GM18858 (cell line): ENCODE measurements around the gene COX20.

Source experiments
- ATAC-seq: cut with Tn5 transposase; IDR thresholded peaks from one replicate; pipeline ENCODE4 v1.9.1; 2021; ENCODE audit not compliant: unreplicated experiment

The COX20 gene

DNA sequence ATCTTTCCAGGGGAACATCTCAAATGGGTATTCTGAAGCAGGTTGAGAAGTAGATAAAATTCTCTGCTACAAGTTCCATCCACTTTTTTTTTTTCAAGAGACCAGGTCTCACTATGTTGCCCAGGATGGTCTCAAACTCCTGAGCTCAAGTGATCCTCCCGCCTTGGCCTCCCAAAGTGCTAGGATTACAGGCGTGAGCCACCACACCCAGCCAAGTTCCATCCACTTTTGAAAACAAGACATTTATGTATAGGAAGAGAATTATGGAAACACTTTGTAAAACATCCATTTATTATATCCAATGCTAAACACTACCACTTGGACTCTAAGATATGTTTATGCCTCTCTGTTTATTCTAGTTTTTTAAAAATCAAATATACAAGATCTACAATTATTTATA lies 15.4 kb downstream of the COX20 start:
- ATAC-seq: no peak

DNA sequence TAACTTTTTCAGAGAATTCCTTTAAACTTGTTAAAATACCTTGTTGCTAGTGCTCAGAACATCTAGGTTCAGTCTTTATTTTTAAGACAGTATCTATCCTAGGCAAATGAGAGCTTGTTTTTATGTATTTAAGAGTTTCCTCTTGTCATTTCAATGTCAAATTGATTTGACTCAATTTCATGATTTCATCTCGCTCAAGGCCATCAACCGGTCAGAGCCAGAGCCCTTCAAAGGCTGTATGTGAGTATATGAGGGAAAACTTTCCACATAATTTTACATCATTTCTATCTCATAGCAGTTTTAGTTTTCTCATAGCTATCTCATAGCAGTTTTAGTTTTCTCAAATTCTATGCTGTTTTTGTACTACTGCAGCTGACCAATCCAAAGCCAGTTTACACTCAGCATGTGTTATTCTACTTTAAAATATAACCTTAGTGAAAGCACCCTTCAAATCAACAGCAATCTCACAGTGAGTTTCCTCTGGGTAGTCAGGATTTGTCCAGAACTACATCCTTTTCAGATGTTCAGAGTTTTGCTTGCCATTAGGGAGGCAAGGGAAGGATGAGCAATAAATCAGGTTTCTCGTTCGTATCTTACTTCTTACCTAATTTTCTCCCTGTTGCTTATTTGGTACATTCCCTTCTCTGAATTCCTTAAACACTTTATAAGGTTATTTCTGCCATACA lies 16.2 kb downstream of the COX20 start:
- no peak for ATAC-seq

DNA sequence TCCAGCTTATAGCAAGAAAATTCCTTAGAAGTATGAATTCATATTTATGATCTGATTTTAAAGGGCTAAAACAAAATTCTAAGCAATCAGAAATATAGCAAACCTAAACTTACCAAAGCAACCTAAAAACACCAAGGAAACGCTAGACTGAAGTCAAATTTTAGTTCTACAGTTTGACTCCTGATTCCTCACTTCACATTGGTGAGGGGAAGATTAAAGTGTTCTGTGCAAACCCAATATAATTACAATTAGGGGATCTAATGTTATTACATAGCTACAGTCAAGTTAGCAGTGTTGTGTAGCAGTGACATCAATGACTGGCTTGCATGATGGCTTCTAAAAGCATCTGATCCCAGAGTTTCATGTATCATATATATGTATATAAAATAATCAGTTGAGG lies 17.2 kb downstream of the COX20 start:
- no peak for ATAC-seq

DNA sequence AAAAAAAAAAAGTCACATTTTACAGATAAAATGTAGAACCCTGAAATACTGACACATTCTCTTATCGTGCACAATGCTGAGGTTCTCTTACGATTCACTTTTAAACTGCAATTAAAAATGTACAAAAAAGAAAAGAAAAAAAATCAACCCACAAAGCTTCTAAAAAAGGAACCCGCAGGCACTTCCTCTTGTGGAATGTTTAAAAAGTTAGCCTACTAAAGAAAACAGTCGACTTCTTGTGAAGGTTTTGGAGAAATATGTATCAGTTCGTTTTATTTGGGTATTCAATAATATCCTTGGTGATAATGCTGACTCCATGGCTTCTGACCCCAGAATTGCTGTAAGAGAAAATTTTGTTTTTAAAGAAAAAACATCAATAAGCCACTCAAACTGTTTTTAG lies 18.7 kb downstream of the COX20 start:
- no peak for ATAC-seq

DNA sequence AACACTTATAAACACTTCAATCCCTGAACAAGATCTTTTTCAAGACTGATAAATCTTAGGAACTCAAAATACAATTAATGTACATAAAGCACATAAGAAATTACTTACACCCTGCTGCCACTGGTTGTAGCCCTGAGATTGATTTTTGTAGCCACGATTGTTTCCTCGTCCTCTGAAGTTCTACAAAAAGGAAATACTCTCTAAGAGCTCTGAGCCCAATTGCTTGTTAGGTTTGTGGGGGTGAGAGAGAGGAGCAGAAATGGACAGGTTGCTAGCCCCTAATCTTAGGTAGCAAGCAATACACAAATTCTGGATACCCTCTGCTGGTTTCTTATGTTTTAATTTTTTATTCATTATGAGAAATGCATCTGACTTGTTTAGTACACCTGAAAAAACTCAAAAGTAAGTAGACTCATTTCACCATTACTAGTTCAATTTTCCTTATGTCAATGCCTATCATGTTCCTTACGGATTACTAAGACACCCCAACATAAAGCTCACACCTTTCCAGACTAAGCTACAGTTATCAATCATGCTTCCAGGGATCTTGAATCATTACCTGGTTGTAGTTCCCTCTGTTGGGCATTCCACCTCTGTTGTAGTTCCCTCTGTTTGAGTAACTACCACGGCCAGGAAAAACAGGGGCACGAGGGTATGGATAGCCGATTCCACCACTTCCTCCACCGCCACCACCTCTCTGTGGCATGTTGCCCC lies 19.6 kb downstream of the COX20 start:
- ATAC-seq: no peak

DNA sequence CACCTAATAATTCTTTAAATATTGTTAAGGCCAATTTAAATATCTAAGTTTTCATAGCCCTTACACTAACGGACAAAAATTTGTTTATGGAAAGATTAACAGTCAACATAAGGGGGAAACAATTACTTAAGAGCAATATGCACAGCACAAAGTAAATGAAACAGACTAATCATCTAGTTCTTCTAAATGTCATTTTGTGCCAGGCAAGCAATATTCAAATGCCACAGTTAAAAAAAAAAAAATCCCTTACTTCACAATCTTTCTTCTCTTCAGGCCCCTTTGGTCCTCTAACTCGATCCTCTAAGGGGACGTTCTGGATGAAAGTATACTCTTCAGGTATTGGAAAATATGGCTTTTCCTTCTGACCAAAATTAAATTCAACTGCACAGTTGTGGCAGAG lies 22.3 kb downstream of the COX20 start:
- no peak for ATAC-seq

DNA sequence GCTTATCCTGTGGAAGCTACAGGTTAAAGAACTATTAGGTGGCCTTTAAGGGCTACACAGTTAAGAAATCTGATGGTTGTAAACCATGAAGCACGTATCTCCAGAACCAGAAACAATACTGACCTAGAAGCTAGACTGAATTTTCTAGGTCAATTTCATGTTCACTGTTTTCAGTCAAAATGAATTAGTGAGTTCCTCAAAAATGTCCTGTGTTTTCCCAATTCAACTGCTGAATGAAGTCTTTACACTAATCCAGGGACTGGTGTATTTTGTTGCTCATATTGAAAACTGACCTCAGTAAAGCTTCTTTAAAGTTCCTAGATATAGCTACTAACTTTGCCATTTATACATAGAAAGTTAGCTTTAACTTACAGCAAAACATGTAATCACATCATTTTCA lies 22.9 kb downstream of the COX20 start:
- ATAC-seq: no peak

DNA sequence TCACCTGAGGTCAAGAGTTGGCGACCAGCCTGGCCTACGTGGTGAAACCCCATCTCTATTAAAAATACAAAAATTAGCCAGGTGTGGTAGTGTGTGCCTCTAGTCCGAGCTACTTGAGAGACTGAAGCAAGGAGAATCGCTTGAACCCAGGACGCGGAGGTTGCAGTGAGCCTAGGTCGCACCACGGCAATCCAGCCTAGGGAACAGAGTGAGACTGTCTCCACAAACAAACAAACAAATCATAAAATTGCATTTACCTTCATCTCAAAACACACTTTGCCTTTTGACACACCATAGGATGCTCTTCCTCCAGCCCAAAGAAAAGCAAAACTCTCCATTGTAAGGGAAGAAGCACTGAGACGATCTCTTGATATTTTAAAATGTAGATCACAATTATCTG lies 24.6 kb downstream of the COX20 start:
- ATAC-seq: no peak

DNA sequence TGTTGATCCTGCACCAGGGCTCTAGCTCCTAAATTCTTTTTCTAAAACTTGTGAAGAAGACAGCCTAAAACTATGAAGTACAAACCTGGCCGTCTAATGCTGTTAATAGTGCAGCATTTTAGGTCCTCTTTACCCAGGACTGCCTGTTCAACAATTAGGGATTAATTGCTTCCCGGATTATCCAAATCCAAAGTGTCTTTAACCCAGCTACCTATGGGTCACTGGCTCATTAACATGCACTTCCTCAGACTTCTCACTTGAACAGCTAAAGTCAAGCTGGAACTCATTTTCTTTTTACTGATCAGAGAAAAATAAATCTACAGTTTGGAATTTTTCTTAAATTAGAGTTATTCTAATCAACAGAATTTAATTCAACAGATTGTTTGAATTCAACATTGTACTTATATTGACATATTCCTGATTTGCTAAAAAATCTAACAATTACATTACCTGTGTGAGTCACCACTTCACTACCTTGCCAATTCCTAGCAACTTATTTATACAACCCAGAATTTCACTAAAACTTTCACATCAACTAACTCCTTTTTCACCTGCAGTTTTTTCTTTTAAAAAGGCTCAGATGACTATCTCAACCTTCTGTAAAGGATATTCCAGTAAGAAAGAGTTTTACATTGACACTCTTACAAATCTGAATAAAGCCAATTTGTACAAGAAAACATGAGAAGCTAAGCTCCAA lies 25.6 kb downstream of the COX20 start:
- no peak for ATAC-seq

DNA sequence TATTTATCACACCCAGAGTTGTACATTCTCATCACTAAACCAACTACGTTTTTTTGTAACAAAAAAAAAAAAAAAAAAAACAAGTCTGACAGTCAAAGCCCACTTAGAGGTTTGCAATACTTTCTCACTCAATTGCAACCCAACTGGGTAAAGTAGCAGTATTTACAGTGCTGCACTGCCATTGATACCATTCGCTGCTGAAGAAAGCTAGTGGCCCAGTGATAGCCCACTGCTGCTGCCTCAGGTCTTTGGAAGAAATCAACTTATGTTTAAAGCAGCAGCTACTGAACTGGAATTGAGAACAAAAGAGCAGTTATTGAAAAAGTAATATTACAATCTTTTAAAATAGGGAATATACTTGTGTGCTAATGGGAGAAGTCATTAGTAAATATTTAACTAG lies 26.2 kb downstream of the COX20 start:
- no peak for ATAC-seq

DNA sequence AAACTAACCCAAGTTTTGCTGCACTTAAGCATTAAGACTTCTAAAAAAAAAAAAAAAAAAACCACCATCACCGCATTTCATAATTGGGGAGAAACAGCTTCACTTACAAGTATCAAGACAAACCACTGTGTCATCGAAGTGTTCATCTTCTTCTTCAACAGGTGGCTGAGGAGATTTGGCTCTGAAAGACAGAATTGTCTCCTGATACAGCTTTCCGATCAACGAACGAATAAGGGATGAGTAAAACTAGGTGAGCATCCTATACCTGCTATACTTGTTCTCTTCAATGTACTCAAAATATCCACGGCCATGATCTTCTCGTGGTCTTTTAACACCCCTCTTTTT lies 26.9 kb downstream of the COX20 start:
- no peak for ATAC-seq

DNA sequence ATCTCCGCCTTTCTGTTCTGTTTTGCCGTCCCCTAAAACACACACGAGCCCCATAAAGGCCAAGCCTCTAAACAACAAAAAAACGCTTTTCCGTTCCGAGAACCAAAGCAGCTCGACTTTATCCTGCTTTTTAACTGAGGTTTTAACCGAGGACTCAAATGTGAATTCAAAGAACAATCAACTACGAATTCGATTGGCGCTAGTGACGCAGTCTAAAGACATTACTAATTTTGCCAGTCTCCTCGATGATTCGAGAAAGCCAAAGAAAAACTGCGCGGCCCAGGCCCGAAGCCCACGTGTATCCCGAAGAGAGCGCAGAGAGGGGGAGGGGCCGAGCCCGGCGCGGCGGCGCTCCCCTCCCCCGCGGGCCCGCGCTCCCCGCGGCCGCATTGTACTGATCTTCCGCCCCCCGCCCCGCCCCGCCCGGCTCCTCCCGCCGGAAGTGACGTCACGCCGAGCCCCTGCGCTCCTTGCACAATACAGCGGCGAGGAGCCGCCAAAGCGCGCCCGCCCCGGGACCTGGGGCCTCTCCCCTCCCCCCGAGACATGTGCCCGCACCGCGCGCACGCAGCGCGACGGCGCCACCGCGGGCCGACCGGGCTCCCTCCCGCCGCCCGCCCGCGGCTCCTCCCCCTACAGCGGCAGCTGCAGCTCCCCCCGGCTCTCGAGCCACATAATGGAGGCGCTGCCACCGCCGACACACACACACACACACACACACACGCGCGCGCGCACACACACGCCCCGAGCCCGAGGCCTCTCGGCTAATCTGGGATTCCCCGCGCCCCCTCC lies 27.4 kb downstream of the COX20 start:
- peak; percentile 38 for ATAC-seq

DNA sequence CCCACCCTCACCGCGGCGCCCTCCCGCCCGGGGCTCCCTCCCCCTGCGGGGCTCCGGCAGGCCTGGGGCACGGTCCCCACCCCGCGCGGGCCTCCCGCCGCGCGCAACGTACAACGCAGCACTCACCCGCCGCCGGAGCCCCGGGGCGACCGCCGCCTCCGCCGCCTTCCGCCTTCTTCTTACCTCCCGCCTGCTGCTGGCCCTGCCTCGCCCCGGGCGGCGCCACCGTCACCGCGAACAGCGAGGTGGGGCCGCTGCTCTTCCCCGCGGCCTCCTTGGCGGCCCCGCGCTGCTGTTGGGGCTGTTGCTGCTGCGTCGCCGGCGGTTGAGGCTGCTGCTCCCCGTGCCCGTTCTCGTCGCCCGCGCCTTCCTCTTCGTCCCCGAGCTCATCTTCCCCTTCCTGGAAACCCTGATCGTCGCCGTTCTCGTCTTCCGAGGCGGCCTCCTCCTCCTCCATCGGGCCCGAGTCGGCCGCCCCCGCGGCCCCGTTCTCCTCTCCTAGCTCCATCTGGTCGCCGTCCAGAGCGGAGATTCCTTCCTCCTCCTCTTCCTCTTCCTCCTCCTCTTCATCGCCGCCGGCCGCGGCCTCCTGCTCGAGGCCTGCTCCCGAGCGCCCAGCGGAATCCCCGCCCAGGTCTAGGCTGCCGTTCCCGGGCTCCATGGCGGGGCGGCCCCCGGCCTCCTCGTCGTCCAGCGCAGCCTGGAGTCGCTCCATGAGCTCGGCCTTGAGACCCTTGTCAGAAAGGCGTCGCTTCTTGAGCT lies 28.2 kb downstream of the COX20 start:
- no peak for ATAC-seq

DNA sequence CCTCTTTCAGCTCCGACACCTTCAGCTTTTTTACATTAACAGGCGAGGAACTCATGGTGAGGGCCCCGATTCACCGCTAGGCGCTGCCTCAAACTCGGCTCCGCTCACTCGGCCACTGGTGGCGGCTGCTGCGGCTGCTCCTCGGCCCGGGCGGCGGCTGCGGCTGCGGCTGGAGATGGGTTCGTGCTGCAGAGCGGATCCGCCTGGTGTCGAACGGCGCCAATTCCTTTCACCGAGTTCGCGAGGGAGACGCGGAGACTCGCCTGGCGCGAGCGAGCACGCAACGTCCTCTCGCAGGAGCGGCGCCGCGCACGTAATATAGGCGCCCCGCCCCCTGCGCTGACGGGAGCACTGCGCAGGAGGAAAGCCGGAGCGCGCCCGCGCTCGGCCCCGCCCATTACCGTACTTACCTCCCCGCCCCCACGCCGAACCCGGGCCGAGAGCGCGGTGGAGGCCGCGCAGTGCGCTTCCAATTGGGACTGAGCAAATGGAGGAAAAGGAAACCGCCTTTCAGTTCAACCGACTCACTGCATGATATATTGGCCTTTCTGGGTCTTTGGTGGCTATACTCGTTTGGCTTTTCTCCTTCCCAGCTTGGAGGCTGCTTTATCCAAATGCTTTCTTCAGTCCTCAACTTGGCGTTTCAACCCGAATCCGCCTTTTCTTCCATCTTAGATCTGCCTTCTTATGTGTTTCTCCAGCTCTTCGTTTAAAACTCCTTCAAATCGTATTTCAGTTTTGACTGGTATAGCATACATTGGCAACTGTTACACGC lies 29.0 kb downstream of the COX20 start, which contains the start of gene HNRNPU:
Gene HNRNPU (minus strand): TSS at position 291 of the 775 bp plus-strand sequence. CDS start 236 bp downstream, at position 55.
- ATAC-seq: peak; percentile 48

DNA sequence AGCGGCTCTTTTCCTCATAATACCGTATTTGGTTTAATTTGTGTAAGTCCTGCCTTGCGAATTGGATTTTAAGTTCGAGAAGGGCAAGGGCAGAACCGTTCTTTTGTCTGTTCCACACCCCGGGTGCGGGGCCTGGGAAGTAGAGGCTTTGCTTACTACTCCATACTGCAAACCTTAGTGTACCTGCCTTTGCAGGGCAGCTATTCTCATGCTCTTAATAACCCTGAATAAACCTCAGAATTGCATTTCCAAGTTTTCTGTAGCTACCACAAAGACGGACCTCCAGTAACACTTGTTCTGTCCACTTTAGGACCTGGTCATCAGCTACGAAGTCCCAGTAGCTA lies 29.5 kb downstream of the COX20 start:
- ATAC-seq: no peak

DNA sequence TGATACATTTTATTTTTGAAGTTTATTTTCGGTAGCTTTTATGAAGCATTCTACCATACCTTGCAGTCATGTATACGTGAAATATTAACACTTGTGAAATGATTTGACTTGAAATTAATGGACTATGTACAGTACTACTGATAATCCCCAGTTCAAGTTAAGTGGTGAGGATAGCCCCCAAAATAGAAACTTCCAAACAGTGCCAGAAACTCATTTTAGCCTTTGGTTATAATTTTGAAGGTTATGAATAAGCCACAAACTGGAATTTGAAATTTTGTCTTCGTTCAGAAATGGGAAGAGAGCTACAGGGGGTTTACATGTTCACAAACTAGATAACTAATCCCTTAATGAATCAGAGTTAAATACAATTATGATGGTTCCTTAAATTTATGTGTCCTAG lies 30.4 kb downstream of the COX20 start:
- no peak for ATAC-seq

DNA sequence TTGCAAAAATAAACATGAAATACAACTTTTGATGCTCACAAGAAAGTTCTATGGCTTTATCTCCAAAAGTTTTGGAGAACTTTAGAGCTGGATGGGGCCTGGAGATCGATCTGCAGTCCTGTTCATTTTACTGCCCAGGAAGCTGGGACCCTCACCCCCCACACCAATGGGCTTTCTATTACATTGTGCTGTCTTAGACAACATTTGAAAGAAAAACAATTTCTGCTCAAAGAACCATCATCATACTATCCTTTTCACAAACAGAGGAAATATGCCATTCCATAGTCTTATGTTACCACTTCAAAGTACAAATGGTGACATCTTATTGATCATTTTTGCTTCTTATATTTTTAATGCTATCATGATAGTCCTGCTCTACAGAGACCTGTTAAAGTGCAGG lies 30.9 kb downstream of the COX20 start:
- ATAC-seq: no peak

DNA sequence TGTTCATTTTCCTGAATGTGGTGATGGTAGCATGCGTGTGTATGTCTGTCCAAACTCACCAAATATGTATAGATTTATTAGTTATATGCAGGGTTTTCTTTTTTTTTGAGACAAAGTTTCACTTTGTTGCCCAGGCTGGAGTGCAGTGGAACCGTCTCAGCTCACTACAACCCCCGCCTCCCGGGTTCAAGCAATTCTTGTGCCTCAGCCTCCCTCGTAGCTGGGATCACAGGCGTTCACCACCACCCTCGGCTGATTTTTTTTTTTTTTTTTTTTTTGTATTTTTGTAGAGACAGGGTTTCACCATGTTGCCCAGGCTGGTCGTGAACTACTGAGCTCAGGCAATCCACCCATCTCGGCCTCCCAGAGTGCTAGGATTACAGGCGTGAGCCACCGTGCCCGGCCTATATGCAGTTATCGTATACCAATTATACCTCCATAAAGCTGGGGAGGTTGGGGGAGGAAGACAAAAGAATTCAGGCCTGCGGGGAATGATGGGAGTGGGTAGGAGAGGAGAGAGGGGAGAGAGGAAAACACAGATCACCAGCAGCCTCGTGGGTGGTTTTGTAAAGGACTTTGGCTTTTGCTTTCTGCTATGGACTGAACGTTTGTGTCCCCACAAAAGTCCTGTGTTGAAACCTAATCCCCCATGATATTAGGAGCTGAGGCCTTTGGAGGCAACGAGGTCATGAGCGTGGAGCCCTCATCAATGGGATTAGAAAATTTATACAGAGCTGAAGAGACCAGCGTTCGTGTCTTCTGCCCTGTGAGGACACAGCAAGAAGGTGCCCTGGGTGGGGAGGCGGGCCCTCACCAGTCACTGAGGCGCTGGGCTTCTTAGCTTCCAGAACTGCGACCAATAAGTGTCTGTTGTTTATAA lies 33.3 kb downstream of the COX20 start:
- ATAC-seq: no peak

DNA sequence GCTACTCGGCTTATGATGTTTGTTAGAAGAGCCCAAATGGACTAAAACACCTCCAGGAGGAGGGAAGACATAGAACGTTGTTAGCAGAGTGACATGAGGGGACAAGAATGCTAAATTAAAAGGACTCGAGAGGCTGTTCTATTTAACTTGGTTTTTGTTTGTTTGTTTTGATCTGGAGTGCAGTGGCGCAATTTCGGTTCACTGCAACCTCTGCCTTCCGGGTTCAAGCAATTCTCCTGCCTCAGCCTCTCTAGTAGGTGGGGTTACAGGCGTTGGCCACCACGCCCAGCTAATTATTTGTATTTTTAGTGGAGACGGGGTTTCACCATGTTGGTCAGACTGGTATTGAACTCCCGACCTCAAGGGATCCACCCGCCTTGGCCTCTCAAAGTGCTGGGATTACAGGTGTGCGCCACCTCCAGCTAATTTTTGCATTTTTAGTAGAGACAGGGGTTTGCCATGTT lies 33.9 kb downstream of the COX20 start:
- no peak for ATAC-seq
